Activated CD8-positive, alpha-beta T cell treated with anti-CD3 and anti-CD28 coated beads, Interleukin-2, amount 10 ng/mL, durations not matched to agents 7 days and 5 days (primary cell): ENCODE results near the gene LRRC63. TPM values are rescaled to one million over a fixed set of nuclear protein-coding genes. Genes with fewer than 3 reads are reported as not detected.
"Not testable (repeated sequence)": the region's sequence is repeated elsewhere in the genome, so short reads cannot be mapped to it uniquely, and the experiment has no call there.

Experiments
- ATAC-seq: fragments of 150-1000 bp; cut with Tn5 transposase; one replicate; pipeline ENCODE4 v1.10.0; 2021; ENCODE audit warnings: moderate library complexity
- CTCF ChIA-PET: fragments of 350-600 bp; sonication (Branson Sonifier 250); formaldehyde crosslinking; loops from one replicate; lab custom pipeline; 2021; ENCODE audit warnings: antibody characterized with exemption; lab: Charles Lee
- POLR2A ChIA-PET: fragments of 350-600 bp; sonication (Branson Sonifier 250); formaldehyde crosslinking; loops from one replicate; lab custom pipeline; 2021; ENCODE audit warnings: antibody characterized with exemption; lab: Charles Lee
- DNase-seq: peaks from one replicate; pipeline ENCODE4 v3.0.0-alpha.2; 2020
- H3K27ac Mint-ChIP-seq: one replicate; pipeline ENCODE4 v1.8.0; 2021; ENCODE audit warnings: mild to moderate bottlenecking, mixed read lengths
- H3K27me3 Mint-ChIP-seq: one replicate; pipeline ENCODE4 v1.8.0; 2021; ENCODE audit warnings: low read depth, mixed read lengths
- H3K36me3 Mint-ChIP-seq: one replicate; pipeline ENCODE4 v1.8.0; 2021; ENCODE audit warnings: low read depth, mixed read lengths
- H3K4me1 Mint-ChIP-seq: one replicate; pipeline ENCODE4 v1.8.0; 2021; ENCODE audit warnings: low read depth, mixed read lengths
- H3K4me3 Mint-ChIP-seq: one replicate; pipeline ENCODE4 v1.8.0; 2021; ENCODE audit warnings: mild to moderate bottlenecking, mixed read lengths
- H3K9me3 Mint-ChIP-seq: one replicate; pipeline ENCODE4 v1.8.0; 2022; ENCODE audit warnings: mixed read lengths; ENCODE audit not compliant: insufficient read depth
- total RNA-seq, 2 experiments: library from RNA; stranded (reverse); gene quantifications; one replicate each; pipeline ENCODE4 v1.2.3, GENCODE V29; 2021

The LRRC63 gene
- total RNA-seq, 2 experiments from 2014 or later = 1.7 to 2.2 TPM

GRCh38 chr13:46197299-46198048 lies 14.3 kb upstream of the LRRC63 start:
- H3K9me3 Mint-ChIP-seq = no peaks in the 10 kb centered on the region

GRCh38 chr13:46198696-46199193 lies 13.0 kb upstream of the LRRC63 start:
- Mint-ChIP-seq H3K4me1 (peaks cover 39% of the 10 kb centered on the region), H3K27ac (no peak overlapping the region), H3K27me3 (no peaks in the 10 kb centered on the region), H3K9me3 (no peaks in the 10 kb centered on the region), H3K4me3 (no peak overlapping the region), H3K36me3 (peaks cover 6% of the 10 kb centered on the region)
- ATAC-seq (no peak), DNase-seq (no peak)
- ChIA-PET CTCF (interaction anchor here (1.4 to 2.5 kb wide), 4 partner anchors 12 to 37 kb away, joined by 4 to 18 read pairs (median 8); partner anchors contain the start of genes LCP1 and LRRC63), POLR2A (interaction anchor here (0.8 to 2.6 kb wide), 3 partner anchors 12 to 17 kb away, joined by 3 to 11 read pairs (median 3); partner anchors contain the start of gene LCP1)

More at GRCh38 chr13:46197299-46198048, 14.3 kb upstream of the LRRC63 start:
- ATAC-seq (no peak), DNase-seq (no peak)
- no peaks in the 10 kb centered on the region for H3K27me3 Mint-ChIP-seq
- no peak overlapping the region for H3K27ac Mint-ChIP-seq
- peaks cover 27% of the 10 kb centered on the region for H3K4me1 Mint-ChIP-seq
- peaks cover 6% of the 10 kb centered on the region for H3K36me3 Mint-ChIP-seq
- CTCF ChIA-PET = interaction anchor here (0.5 kb wide), 1 partner anchor 124 kb away, joined by 3 read pairs; no protein-coding TSS in a partner anchor
- no peak overlapping the region for H3K4me3 Mint-ChIP-seq
- POLR2A ChIA-PET = no interaction called here

DNA sequence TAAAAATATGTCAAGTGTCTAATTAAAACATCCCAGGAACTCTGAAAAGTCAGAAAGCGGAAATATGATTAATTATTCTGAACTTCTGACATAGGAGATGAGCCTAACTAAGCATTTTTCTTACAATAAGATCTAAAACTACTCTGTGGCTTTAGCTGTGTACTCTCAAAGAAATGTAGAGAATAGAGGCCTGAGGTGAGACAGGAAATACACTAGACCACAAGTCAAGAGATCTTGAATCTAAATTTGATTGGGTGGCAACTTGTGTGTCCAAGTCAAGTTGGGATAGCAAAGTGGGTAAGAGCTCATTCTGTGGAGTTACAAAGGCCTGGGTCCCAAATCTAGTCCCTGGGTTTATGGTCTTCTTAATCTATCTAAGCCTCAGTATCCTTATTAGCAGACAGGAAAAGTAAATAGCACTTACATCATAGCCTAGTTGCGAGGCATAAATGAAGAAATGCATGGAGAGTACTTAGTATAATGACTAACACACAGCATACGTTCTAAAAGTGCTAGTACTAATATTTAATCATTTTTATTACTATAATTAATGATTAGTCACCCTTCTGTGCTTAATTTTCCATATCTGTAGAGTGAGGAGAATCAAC lies 9.4 kb upstream of the LRRC63 start:
- CTCF ChIA-PET = interaction anchor here (1.0 to 2.3 kb wide), 9 partner anchors 8 to 119 kb away, joined by 3 to 12 read pairs (median 5); no protein-coding TSS in a partner anchor
- Mint-ChIP-seq H3K27me3 (no peaks in the 10 kb centered on the region), H3K36me3 (peaks cover 6% of the 10 kb centered on the region), H3K4me3 (peak overlapping the region; percentile 47), H3K9me3 (no peaks in the 10 kb centered on the region), H3K27ac (peak overlapping the region; percentile 89), H3K4me1 (peaks cover 60% of the 10 kb centered on the region)
- POLR2A ChIA-PET = interaction anchor here (0.8 to 1.2 kb wide), 5 partner anchors 9 to 659 kb away, joined by 3 to 10 read pairs (median 3); partner anchors contain the start of gene LCP1
- ATAC-seq (peak; percentile 85), DNase-seq (peak; percentile 40)

- ChIA-PET CTCF (interaction anchor here (1.0 to 2.3 kb wide), 10 partner anchors 8 to 119 kb away, joined by 3 to 12 read pairs (median 5); no protein-coding TSS in a partner anchor), POLR2A (interaction anchor here (0.8 to 1.3 kb wide), 7 partner anchors 8 to 658 kb away, joined by 3 to 10 read pairs (median 3); partner anchors contain the start of gene LCP1)
- H3K36me3 Mint-ChIP-seq = peaks cover 6% of the 10 kb centered on the region
- no peak overlapping the region for H3K4me3 Mint-ChIP-seq
- peaks cover 62% of the 10 kb centered on the region for H3K4me1 Mint-ChIP-seq
- DNase-seq (no peak), ATAC-seq (no peak)
- no peaks in the 10 kb centered on the region for H3K27me3 Mint-ChIP-seq
- H3K9me3 Mint-ChIP-seq = no peaks in the 10 kb centered on the region
- peak overlapping the region; percentile 45 for H3K27ac Mint-ChIP-seq
These were observed 8.8 kb upstream of the LRRC63 start for GRCh38 chr13:46202966-46203365.

- H3K4me3 Mint-ChIP-seq = no peak overlapping the region
- H3K36me3 Mint-ChIP-seq = peaks cover 3% of the 10 kb centered on the region
- H3K27ac Mint-ChIP-seq = no peak overlapping the region
- no peak for DNase-seq
- ATAC-seq = no peak
- CTCF ChIA-PET = interaction anchor here (2.0 kb wide), 1 partner anchor 46 kb away, joined by 5 read pairs; no protein-coding TSS in a partner anchor
- H3K4me1 Mint-ChIP-seq = peaks cover 64% of the 10 kb centered on the region
- no peaks in the 10 kb centered on the region for H3K9me3 Mint-ChIP-seq
- no peaks in the 10 kb centered on the region for H3K27me3 Mint-ChIP-seq
- POLR2A ChIA-PET = no interaction called here
These were observed 5.6 kb upstream of the LRRC63 start for GRCh38 chr13:46206143-46206542.

- Mint-ChIP-seq H3K27me3 (no peaks in the 10 kb centered on the region), H3K27ac (no peak overlapping the region), H3K36me3 (peaks cover 3% of the 10 kb centered on the region), H3K9me3 (no peaks in the 10 kb centered on the region), H3K4me3 (no peak overlapping the region), H3K4me1 (peaks cover 55% of the 10 kb centered on the region)
- ATAC-seq = no peak
- CTCF ChIA-PET = interaction anchor here (0.9 kb wide), 2 partner anchors 19 to 33 kb away, joined by 3 to 4 read pairs; no protein-coding TSS in a partner anchor
- POLR2A ChIA-PET = no interaction called here
- DNase-seq = no peak
These were observed 3.9 kb upstream of the LRRC63 start for GRCh38 chr13:46207828-46208227.

GRCh38 chr13:46210362-46211083 lies 1.2 kb upstream of the LRRC63 start:
- Mint-ChIP-seq H3K4me3 (peak overlapping the region; percentile 88), H3K9me3 (no peaks in the 10 kb centered on the region), H3K27ac (peak overlapping the region; percentile 93), H3K36me3 (peaks cover 6% of the 10 kb centered on the region), H3K27me3 (no peaks in the 10 kb centered on the region), H3K4me1 (peaks cover 51% of the 10 kb centered on the region)
- CTCF ChIA-PET = interaction anchor here (0.7 to 2.2 kb wide), 15 partner anchors 9 to 111 kb away, joined by 4 to 12 read pairs (median 6); partner anchors contain the start of gene LCP1
- no peak for DNase-seq
- ATAC-seq = no peak
- POLR2A ChIA-PET = interaction anchor here (0.9 to 2.1 kb wide), 12 partner anchors 8 to 110 kb away, joined by 3 to 20 read pairs (median 4); partner anchors contain the start of gene LCP1

DNA sequence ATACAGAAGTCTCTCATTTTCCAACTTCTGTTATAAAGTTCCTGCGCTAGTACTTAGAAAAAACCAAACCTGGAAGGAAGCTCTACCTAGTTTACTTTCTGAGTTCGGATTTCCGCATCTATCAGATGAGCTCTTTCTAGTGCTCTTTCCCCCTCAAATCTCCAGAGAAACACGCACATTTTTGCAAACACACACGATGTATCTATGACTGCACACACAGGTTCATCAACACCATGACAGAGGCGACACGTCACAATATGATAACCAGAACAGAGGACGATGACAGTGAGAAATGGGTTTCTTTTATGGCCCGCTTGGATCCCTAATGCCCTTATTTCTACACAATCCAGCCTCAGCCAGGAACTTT lies 629 bp upstream of the LRRC63 start:
- no peaks in the 10 kb centered on the region for H3K9me3 Mint-ChIP-seq
- H3K36me3 Mint-ChIP-seq = peaks cover 8% of the 10 kb centered on the region
- ATAC-seq = peak; percentile 70
- peaks cover 45% of the 10 kb centered on the region for H3K4me1 Mint-ChIP-seq
- CTCF ChIA-PET = interaction anchor here (0.7 to 2.2 kb wide), 15 partner anchors 9 to 110 kb away, joined by 4 to 12 read pairs (median 6); partner anchors contain the start of gene LCP1
- H3K27me3 Mint-ChIP-seq = no peaks in the 10 kb centered on the region
- POLR2A ChIA-PET = interaction anchor here (0.9 to 2.1 kb wide), 12 partner anchors 9 to 110 kb away, joined by 3 to 20 read pairs (median 4); partner anchors contain the start of gene LCP1
- peak overlapping the region; percentile 93 for H3K27ac Mint-ChIP-seq
- H3K4me3 Mint-ChIP-seq = peak overlapping the region; percentile 88
- peak; percentile 73 for DNase-seq

DNA sequence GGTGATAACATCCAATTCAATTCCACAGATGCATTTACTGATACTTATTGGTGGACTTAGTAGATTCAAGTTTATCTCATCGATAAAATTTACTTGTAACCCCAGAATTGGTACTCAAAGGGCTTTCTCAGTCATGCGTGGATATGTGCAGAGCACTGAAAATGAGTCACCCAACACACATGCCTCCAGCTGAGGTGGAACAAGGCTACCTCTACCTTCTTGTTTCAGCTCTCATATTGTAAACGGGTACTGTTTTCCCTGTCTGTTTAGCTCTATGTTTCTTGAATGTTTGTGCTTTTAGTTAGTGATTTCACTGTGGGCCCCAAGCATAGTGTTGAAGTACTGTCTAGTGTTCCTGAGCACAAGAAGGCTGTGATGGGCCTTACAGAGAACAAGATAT lies 1.5 kb downstream of the LRRC63 start:
- Mint-ChIP-seq H3K36me3 (peaks cover 19% of the 10 kb centered on the region), H3K4me3 (no peak overlapping the region), H3K27ac (no peak overlapping the region), H3K9me3 (no peaks in the 10 kb centered on the region), H3K4me1 (peaks cover 36% of the 10 kb centered on the region), H3K27me3 (peaks cover 5% of the 10 kb centered on the region)
- ChIA-PET CTCF (interaction anchor here (0.9 to 1.2 kb wide), 4 partner anchors 63 to 108 kb away, joined by 3 to 4 read pairs (median 3); no protein-coding TSS in a partner anchor), POLR2A (no interaction called here)
- ATAC-seq (no peak), DNase-seq (no peak)

GRCh38 chr13:46214741-46215140 lies 3.0 kb downstream of the LRRC63 start:
- H3K27me3 Mint-ChIP-seq, H3K9me3 Mint-ChIP-seq, DNase-seq, CTCF ChIA-PET, ATAC-seq, H3K27ac Mint-ChIP-seq, H3K4me3 Mint-ChIP-seq: not testable (repeated sequence)
- POLR2A ChIA-PET = interaction anchor here (1.0 kb wide), 1 partner anchor 15 kb away, joined by 3 read pairs; no protein-coding TSS in a partner anchor
- Mint-ChIP-seq H3K4me1 (peaks cover 35% of the 10 kb centered on the region), H3K36me3 (peaks cover 26% of the 10 kb centered on the region)
